Measurements from ENCODE around the gene TSFM. TPM values are rescaled to one million over a fixed set of nuclear protein-coding genes. Genes with fewer than 3 reads are reported as not detected.
A peak's percentile ranks its signal among the peaks of the same experiment; 100 is the strongest.

Gene TSFM
- total RNA-seq, 2 donors from 2014 or later = 37.7 to 39.9 TPM

GRCh38 chr12:57759360-57759980 lies 23.1 kb upstream of the TSFM start:
- Mint-ChIP-seq H3K9me3 (no peaks in the 10 kb centered on the region), H3K27me3 (ENCODE audit: insufficient read depth) (peaks cover 80% of the 10 kb centered on the region), H3K4me3 (no peak overlapping the region), H3K36me3 (ENCODE audit: low read depth) (peaks cover 12% of the 10 kb centered on the region), H3K27ac (no peak overlapping the region), H3K4me1 (peaks cover 10% of the 10 kb centered on the region)
- Histone ChIP-seq H3K27ac (ENCODE audit: low read depth, low read length) (no peak overlapping the region), H3K9ac (ENCODE audit: extremely low read depth, low read length, poor library complexity, severe bottlenecking) (no peak overlapping the region), H3K4me1 (ENCODE audit: control insufficient read depth, insufficient read depth, low read length) (no peaks in the 10 kb centered on the region), H3K9me3 (ENCODE audit: control insufficient read depth, low read length) (no peaks in the 10 kb centered on the region), H3K27me3 (ENCODE audit: control insufficient read depth, insufficient read depth, low read length, poor library complexity, severe bottlenecking) (peaks cover 73% of the 10 kb centered on the region), H3K36me3 (ENCODE audit: control insufficient read depth, insufficient read depth, low read length) (peaks cover 7% of the 10 kb centered on the region), H3K4me3 (ENCODE audit: low read length) (no peak overlapping the region)
- 33 to 41% methylated on average over 3 of the region's 3 CpGs for WGBS, 2 experiments (ENCODE audit: insufficient coverage in 1 of 2, insufficient read length in 1 of 2)
- peak; percentile 73 for TF ChIP-seq CTCF (conservative IDR thresholded peaks at IDR 0.05)
- peak; percentile 73 for DNase-seq

- 69 to 88% methylated on average over 1 to 3 of the region's 3 CpGs for WGBS, 2 experiments (ENCODE audit: insufficient coverage in 1 of 2, insufficient read length in 1 of 2)
- H3K4me3 Mint-ChIP-seq = no peak overlapping the region
- Histone ChIP-seq H3K27me3 (ENCODE audit: control insufficient read depth, insufficient read depth, low read length, poor library complexity, severe bottlenecking) (peaks cover 81% of the 10 kb centered on the region), H3K4me1 (ENCODE audit: control insufficient read depth, insufficient read depth, low read length) (no peaks in the 10 kb centered on the region), H3K36me3 (ENCODE audit: control insufficient read depth, insufficient read depth, low read length) (peaks cover 7% of the 10 kb centered on the region), H3K9ac (ENCODE audit: extremely low read depth, low read length, poor library complexity, severe bottlenecking) (no peak overlapping the region), H3K4me3 (ENCODE audit: low read length) (no peak overlapping the region), H3K27ac (ENCODE audit: low read depth, low read length) (no peak overlapping the region), H3K9me3 (ENCODE audit: control insufficient read depth, low read length) (no peaks in the 10 kb centered on the region)
- no peak overlapping the region for H3K27ac Mint-ChIP-seq
- H3K27me3 Mint-ChIP-seq (ENCODE audit: insufficient read depth) = peaks cover 87% of the 10 kb centered on the region
- H3K9me3 Mint-ChIP-seq = no peaks in the 10 kb centered on the region
- peak; percentile 92 for DNase-seq
- peaks cover 12% of the 10 kb centered on the region for H3K36me3 Mint-ChIP-seq (ENCODE audit: low read depth)
- H3K4me1 Mint-ChIP-seq = peaks cover 10% of the 10 kb centered on the region
- TF ChIP-seq CTCF (conservative IDR thresholded peaks at IDR 0.05) = no peak
Observed at GRCh38 chr12:57760347-57760982, 22.1 kb upstream of the TSFM start.

- Mint-ChIP-seq H3K9me3 (no peaks in the 10 kb centered on the region), H3K36me3 (ENCODE audit: low read depth) (peaks cover 12% of the 10 kb centered on the region), H3K4me3 (no peak overlapping the region), H3K4me1 (peaks cover 10% of the 10 kb centered on the region), H3K27me3 (ENCODE audit: insufficient read depth) (peaks cover 89% of the 10 kb centered on the region), H3K27ac (no peak overlapping the region)
- no peak for DNase-seq
- no peak overlapping the region for H3K9ac ChIP-seq (ENCODE audit: extremely low read depth, low read length, poor library complexity, severe bottlenecking)
- peaks cover 7% of the 10 kb centered on the region for H3K36me3 ChIP-seq (ENCODE audit: control insufficient read depth, insufficient read depth, low read length)
- H3K4me3 ChIP-seq (ENCODE audit: low read length) = no peak overlapping the region
- no peak overlapping the region for H3K27ac ChIP-seq (ENCODE audit: low read depth, low read length)
- TF ChIP-seq CTCF (conservative IDR thresholded peaks at IDR 0.05) = no peak
- H3K9me3 ChIP-seq (ENCODE audit: control insufficient read depth, low read length) = no peaks in the 10 kb centered on the region
- peaks cover 83% of the 10 kb centered on the region for H3K27me3 ChIP-seq (ENCODE audit: control insufficient read depth, insufficient read depth, low read length, poor library complexity, severe bottlenecking)
- H3K4me1 ChIP-seq (ENCODE audit: control insufficient read depth, insufficient read depth, low read length) = peaks cover 4% of the 10 kb centered on the region
- WGBS, 2 experiments (ENCODE audit: insufficient coverage in 1 of 2, insufficient read length in 1 of 2) = 83 to 88% methylated on average over 3 to 4 of the region's 4 CpGs
Observed at GRCh38 chr12:57761391-57761998, 21.1 kb upstream of the TSFM start.

All from endodermal cell (in vitro differentiated cells).